T-helper 1 cell treated with Interleukin-12 subunit alpha and Interleukin-12 subunit beta and Interleukin-4 antibody, amounts not matched to agents 30 ng/mL and 1 ng/mL, for 36 hours (primary cell): ENCODE data around the gene SLC38A10. TPM values are rescaled to one million over a fixed set of nuclear protein-coding genes. Genes with fewer than 3 reads are reported as not detected.

Source experiments
- intact Hi-C: fragments of 100-400 bp; cut with micrococcal nuclease; formaldehyde crosslinking; loops from one replicate; pipeline ENCODE4 v1.15.1; 2024
- total RNA-seq: library from RNA; stranded (reverse); gene quantifications from 2 replicates; pipeline ENCODE4 v1.2.3, GENCODE V29; 2022

SLC38A10 gene
- total RNA-seq, 1 donor from 2014 or later = 133 TPM

- intact Hi-C loops = no loop called here
Measured at GRCh38 chr17:81280571-81280970, 14.5 kb downstream of the SLC38A10 start.

DNA sequence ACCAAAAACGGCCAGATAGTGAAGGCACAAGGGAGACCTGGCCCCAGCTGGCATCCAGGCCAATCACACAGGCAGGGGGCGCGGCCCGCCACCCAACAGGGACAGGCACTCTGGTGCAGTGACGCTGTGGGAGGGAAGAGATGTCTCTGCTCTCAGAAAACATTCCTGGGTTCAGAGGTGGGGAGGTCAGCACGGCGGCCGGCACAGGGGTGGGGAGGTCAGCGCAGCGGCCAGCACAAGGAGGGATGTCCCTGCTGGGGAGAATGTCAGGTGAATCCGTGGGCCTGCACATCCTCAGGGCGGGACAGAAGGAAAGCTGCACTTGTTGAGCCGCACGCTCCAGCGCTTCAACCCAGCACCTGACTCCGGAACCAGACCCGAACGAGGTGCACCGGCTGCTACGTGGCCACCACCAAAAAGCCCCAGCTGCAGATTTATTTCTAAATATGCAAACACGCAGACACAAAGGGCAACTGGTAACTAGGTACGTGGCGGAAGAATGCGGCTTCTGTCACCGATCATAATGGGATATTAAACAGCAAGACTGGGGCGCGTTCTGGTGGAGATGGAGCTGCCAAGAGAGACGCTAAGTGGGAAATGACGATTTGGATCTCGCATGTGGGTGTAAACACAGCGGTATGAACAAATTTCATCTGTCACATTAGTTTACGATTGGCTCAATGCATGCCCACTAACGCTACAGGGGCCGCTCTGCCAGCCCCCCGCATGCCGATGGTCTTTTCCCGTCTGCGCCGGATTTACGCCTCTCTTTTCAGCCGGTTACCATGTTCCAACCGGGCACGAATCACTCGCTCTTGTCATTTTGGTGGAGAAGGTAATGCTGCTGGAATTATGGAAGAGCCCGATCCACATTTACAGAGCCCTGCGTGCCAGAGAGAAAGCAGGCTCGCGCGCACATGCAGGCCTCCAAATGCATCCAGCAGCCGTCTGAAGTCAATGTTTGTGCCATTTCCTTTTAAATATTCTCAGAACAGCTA, 15.5 kb downstream of the SLC38A10 start:
- intact Hi-C loops = no loop called here

- intact Hi-C loops = no loop called here
Measured at GRCh38 chr17:81278831-81279230, 16.3 kb downstream of the SLC38A10 start.

DNA sequence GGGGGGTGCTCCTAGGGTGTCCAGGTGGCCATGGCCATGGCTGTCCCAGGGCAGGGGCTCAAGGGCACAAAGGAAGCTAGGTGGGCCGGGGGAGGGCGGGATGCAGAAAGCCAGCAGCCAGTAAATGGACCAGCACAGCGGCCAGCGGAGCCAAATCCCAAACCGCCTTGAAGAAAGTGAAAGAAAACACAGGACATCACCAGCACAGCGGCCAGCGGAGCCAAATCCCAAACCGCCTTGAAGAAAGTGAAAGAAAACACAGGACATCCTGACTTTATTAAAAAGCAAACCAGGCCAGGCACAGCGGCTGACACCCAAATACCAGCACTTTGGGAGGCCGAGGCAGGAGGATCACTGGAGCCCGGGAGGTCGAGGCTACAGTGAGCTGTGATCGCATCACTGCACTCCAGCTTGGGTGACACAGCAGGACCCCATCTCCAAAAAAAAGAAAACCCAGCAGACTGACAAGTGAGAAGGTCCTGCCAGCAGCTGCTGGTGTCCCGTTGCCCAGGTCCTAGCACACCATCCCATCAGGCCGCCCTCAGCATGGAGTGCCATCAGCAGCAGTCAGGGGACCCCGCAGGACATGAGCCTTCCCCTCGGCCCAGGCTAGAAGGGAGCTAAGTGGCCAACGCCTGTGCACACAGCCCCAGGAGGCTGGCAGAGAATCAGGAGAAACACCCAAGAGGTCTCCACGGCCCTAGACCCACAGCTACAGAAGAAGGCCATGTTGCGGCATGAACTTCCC, 17.0 kb downstream of the SLC38A10 start:
- intact Hi-C loops = no loop called here

- intact Hi-C loops = no loop called here
Measured at GRCh38 chr17:81277421-81277820, 17.7 kb downstream of the SLC38A10 start.

DNA sequence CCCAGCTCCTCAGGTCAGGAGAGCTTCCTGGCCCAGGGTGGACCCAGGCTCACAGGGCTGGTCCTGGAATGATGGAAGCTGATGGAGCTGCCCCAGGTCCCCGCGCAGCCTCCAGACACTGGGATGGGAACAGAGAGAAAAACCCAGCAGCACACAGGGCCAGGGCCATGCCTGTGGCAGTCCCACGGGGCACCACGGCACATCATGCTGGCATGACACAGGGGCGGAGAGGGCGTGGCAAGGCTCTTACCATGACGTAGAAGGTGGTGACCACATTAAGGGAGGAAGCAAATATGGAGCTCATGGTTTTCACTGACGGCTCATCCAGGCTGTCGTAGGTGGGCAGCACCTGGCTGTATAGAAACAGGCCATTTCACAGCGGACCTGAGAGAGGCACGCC, 18.3 kb downstream of the SLC38A10 start:
- intact Hi-C loops = no loop called here

- intact Hi-C loops = no loop called here
Measured at GRCh38 chr17:81274471-81274855, 20.6 kb downstream of the SLC38A10 start.

GRCh38 chr17:81273698-81274470, 21.2 kb downstream of the SLC38A10 start:
- intact Hi-C loops = no loop called here

- intact Hi-C loops = no loop called here
Measured at GRCh38 chr17:81272616-81273015, 22.5 kb downstream of the SLC38A10 start.

DNA sequence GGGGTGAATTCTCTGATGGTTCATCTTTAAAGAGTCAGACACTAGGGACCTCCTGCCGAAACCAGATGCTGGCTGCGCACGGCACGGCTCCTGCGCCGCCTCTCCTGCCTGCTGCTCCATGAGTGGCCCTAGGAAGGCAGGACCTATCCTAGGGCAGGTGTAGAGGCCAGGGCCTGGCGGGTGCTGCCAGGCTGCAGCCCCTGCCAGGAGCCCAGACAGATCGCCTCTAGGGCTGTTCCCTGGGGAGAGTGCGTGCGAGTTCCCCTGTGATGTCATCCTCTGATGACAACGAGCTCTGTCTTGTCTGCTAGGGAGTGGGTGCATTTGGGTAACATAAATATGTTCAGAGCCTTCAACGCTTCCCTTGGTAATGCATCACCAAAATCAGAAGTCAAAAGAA, 23.9 kb downstream of the SLC38A10 start:
- intact Hi-C loops = no loop called here

DNA sequence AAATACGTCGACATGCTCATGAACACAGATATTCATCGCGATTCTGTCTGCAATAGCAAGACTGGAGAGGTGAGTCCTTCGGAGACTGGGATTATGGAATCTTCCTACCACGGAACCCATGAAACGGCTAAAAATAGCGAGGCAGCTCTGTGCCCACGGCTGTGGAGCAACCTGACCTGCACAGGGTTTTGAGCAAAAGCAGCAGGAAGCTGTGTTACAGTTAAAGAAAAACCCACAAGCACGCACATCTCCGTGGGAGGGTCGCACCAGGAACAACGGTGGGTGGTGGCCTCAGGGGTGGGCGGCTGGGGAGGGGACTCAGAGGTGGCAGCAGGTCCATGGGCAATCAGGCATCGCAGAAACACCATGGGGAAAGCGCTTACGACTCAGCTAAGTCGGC, 24.8 kb downstream of the SLC38A10 start:
- intact Hi-C loops = no loop called here

GRCh38 chr17:81267390-81268067, 27.6 kb downstream of the SLC38A10 start:
- intact Hi-C loops = no loop called here

GRCh38 chr17:81265576-81265975, 29.5 kb downstream of the SLC38A10 start:
- intact Hi-C loops = no loop called here

DNA sequence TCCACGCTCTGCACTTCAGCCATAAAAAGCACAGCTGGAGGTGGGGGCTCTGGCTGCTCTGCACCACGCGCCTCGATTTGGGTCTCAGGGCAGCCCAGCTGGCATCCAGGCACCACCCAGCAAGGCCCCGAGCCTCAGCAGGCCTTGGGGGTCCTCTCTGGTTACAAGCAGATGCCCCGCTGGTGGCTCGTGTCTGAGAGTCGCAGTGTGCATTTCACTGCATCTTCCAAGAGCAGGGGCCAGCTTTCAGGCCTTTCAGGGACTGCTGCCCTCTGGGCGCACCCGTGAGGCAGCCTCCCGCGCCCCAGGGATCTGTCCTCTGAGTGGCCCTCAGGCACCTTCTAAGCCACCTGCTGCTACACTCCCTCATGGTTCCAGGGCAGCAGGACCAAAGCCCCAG, 30.5 kb downstream of the SLC38A10 start:
- intact Hi-C loops = no loop called here

- intact Hi-C loops = no loop called here
Measured at GRCh38 chr17:81263371-81264181, 31.5 kb downstream of the SLC38A10 start.

DNA sequence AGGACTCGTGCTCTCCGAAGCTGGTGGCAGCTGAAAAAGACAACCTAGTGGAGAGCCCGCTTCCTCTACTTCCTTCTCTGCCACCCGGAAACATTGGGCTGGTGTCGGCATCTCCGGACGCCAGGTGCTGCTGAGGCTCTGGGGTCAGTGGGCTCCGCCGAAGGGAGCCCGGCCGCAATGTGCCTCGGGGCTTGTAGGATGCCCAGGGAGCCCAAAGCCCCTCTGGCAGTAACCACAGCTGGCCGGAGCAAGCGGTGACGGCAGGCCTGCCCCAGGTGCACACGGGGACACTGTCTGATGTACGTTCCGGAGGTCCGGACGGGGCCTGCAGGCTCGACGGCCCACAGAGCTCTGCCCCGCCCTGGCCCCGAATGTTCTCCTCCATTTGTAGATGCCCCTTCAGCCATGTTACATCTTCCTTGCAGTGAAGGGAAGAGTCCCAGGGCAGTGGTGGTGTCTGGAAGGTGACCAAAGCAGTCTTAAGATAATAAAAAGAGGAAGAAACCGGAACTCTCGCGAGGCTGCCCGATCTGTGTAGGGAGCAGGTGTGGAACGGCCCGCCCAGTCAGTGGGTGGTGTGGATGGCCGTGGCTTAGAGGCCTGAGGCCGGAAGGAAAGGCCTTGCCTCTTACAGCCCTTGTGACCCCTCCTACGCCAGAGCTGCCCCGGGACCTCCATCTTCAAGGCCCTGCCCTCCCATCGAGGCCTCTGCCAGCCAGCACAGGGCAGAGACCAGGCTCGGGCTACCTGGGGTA, 33.3 kb downstream of the SLC38A10 start:
- intact Hi-C loops = no loop called here

DNA sequence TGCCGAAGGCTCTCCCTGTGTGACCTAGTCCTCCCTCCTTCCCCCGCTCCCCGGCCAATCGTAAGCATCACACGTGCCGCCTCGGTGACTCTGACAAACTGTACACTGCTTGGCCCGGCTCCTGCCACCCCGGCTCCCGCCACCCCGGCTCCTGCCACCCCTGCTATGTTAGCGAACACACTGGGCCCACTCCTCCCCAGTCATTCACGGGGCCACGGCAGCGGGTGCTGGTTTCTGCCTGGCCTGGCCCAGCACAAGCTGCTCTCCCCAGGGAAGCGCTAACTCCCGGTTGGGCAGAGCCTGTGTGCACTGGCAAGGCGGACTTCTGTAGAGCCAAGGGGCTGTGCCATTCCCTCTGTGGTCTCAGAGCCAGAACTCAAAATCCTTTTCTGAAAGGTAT, 34.0 kb downstream of the SLC38A10 start:
- intact Hi-C loops = no loop called here

GRCh38 chr17:81260641-81261040, 34.5 kb downstream of the SLC38A10 start:
- intact Hi-C loops = no loop called here

GRCh38 chr17:81260171-81260570, 34.9 kb downstream of the SLC38A10 start:
- intact Hi-C loops = no loop called here
